ENCODE measurements around the gene ZNF284.
"Not testable (repeated sequence)": the region's sequence is repeated elsewhere in the genome, so short reads cannot be mapped to it uniquely, and the experiment has no call there.

Gene ZNF284

GRCh38 chr19:44111910-44112463 is 40.0 kb downstream of the ZNF284 start:
- DNase-seq (ENCODE audit: low read depth in 2 of 2): no peak

- no peak for DNase-seq (ENCODE audit: low read depth in 2 of 2)
Measured at GRCh38 chr19:44112802-44113137, 40.8 kb downstream of the ZNF284 start.

GRCh38 chr19:44113138-44113783 is 41.3 kb downstream of the ZNF284 start, which contains the start of gene ZNF225:
ZNF225 (plus strand) TSS chr19:44113399; CDS start chr19:44115828, 2,429 bp downstream.
- peak; percentile 67 to 77 for DNase-seq (ENCODE audit: low read depth in 2 of 2)

GRCh38 chr19:44113784-44114390 is 41.9 kb downstream of the ZNF284 start:
- DNase-seq (ENCODE audit: low read depth in 2 of 2): no peak

GRCh38 chr19:44121162-44121561 is 49.2 kb downstream of the ZNF284 start:
- not testable (repeated sequence) for DNase-seq (ENCODE audit: low read depth in 2 of 2)

GRCh38 chr19:44131955-44132354 is 60.0 kb downstream of the ZNF284 start:
- no peak for DNase-seq (ENCODE audit: low read depth in 2 of 2)

All from stimulated activated CD8-positive, alpha-beta memory T cell treated with anti-CD3 and anti-CD28 coated beads, Interleukin-2, amount 100 ng/mL, for 48 hours (primary cell).